Measurements from ENCODE around the gene SNRPA. TPM values are rescaled to one million over a fixed set of nuclear protein-coding genes. Genes with fewer than 3 reads are reported as not detected.

Gene SNRPA
- total and polyA plus RNA-seq, 2 of the 13 experiments (the other 11 are each of a cell fraction or from before 2014, with no cell fraction given) = 59.6 to 162 TPM

DNA sequence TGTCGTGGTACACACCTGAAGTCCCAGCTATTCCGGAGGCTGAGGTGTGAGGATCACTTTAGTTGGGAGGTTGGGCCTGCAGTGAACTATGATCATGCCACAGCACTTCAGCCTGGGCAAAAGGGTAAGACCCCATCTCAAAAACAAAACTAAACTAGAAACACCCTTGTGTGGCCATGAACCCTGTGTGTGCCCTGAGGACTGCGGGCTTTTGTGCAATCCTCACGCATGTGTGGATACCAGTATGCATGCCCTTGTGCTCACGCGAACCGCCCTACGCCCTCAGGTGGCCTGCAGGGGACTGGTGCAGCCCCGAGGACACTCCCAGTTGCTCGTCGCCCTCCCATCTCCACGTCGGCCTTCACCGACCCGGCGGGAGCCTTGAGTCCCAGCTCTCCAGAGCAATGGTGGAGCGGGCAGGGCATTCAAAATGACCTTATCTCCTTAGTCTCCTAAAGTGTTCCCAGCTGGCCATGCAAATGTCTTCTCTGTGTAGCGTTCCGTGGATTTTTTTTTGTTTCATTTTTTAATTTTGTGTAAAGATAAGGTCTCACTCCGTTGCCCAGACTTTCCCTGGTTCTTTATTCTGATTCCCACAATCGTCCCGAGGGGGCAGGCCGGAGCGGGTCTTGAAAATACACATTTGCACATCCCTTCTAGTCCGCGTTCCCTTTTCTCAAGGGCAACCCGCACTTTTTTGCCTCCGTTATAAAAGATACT is 47.1 kb downstream of the SNRPA start (continued):
- TF ChIP-seq MLXIP (CRISPR knock-in tag; IDR thresholded peaks at IDR 0.05; ENCODE audit: borderline replicate concordance) (no peak), LCORL (IDR thresholded peaks at IDR 0.05) (no peak), LCORL (CRISPR knock-in tag; IDR thresholded peaks at IDR 0.05) (peak; percentile 76; the same call in 1 of the 2 replicates), ZSCAN22 (CRISPR knock-in tag; IDR thresholded peaks at IDR 0.05) (no peak), ZNF234 (CRISPR knock-in tag; conservative IDR thresholded peaks at IDR 0.05) (no peak), CCAR2 (optimal IDR thresholded peaks at IDR 0.05; ENCODE audit: low read depth, low read length) (no peak), ZBTB34 (CRISPR knock-in tag; IDR thresholded peaks at IDR 0.05) (no peak), ZNF20 (CRISPR knock-in tag; IDR thresholded peaks at IDR 0.05) (no peak), KDM4B (CRISPR knock-in tag; IDR thresholded peaks at IDR 0.05) (peak; percentile 54; the same call in 1 of the 2 replicates), HMG20A (CRISPR knock-in tag; IDR thresholded peaks at IDR 0.05; ENCODE audit: borderline replicate concordance) (peak; percentile 20; the same call in 1 of the 2 replicates), NCOA5 (CRISPR knock-in tag; IDR thresholded peaks at IDR 0.05) (no peak), ZNF605 (CRISPR knock-in tag; IDR thresholded peaks at IDR 0.05) (peak; percentile 71), RFX3 (CRISPR knock-in tag; IDR thresholded peaks at IDR 0.05) (no peak), XRCC5 (optimal IDR thresholded peaks at IDR 0.05; ENCODE audit: low read length) (peak; percentile 55), GLMP (CRISPR knock-in tag; IDR thresholded peaks at IDR 0.05; ENCODE audit: borderline replicate concordance) (no peak), JUND (CRISPR knock-in tag; IDR thresholded peaks at IDR 0.05) (no peak), CERS6 (CRISPR knock-in tag; IDR thresholded peaks at IDR 0.05) (no peak), JARID2 (CRISPR knock-in tag; IDR thresholded peaks at IDR 0.05; ENCODE audit: insufficient replicate concordance) (no peak), ZNF678 (CRISPR knock-in tag; IDR thresholded peaks at IDR 0.05) (no peak)
- TF ChIP-seq, protein P1, sequence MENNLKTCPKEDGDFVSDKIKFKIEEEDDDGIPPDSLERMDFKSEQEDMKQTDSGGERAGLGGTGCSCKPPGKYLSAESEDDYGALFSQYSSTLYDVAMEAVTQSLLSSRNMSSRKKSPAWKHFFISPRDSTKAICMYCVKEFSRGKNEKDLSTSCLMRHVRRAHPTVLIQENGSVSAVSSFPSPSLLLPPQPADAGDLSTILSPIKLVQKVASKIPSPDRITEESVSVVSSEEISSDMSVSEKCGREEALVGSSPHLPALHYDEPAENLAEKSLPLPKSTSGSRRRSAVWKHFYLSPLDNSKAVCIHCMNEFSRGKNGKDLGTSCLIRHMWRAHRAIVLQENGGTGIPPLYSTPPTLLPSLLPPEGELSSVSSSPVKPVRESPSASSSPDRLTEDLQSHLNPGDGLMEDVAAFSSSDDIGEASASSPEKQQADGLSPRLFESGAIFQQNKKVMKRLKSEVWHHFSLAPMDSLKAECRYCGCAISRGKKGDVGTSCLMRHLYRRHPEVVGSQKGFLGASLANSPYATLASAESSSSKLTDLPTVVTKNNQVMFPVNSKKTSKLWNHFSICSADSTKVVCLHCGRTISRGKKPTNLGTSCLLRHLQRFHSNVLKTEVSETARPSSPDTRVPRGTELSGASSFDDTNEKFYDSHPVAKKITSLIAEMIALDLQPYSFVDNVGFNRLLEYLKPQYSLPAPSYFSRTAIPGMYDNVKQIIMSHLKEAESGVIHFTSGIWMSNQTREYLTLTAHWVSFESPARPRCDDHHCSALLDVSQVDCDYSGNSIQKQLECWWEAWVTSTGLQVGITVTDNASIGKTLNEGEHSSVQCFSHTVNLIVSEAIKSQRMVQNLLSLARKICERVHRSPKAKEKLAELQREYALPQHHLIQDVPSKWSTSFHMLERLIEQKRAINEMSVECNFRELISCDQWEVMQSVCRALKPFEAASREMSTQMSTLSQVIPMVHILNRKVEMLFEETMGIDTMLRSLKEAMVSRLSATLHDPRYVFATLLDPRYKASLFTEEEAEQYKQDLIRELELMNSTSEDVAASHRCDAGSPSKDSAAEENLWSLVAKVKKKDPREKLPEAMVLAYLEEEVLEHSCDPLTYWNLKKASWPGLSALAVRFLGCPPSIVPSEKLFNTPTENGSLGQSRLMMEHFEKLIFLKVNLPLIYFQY (CRISPR knock-in tag; IDR thresholded peaks at IDR 0.05; ENCODE audit: borderline replicate concordance) = peak; percentile 58; the same call in 1 of the 2 replicates

Data from HepG2 (cell line).